Mesodermal cell (in vitro differentiated cells): ENCODE measurements around the gene MKNK2. TPM values are rescaled to one million over a fixed set of nuclear protein-coding genes. Genes with fewer than 3 reads are reported as not detected.
"Not testable (repeated sequence)": the region's sequence is repeated elsewhere in the genome, so short reads cannot be mapped to it uniquely, and the experiment has no call there.

Experiments
- H3K27ac ChIP-seq: 2 replicates; pipeline ENCODE4 v1.7.0; 2013; ENCODE audit warnings: mild to moderate bottlenecking, low read depth, low read length, moderate library complexity; ENCODE audit not compliant: severe bottlenecking
- H3K36me3 ChIP-seq: 2 replicates; pipeline ENCODE4 v1.7.1; 2013; ENCODE audit warnings: mild to moderate bottlenecking, low read length, moderate library complexity; ENCODE audit not compliant: control insufficient read depth, insufficient read depth
- H3K4me1 ChIP-seq: one replicate; pipeline ENCODE4 v1.7.1; 2013; ENCODE audit warnings: mild to moderate bottlenecking, low read length; ENCODE audit not compliant: insufficient read depth, control insufficient read depth, poor library complexity, severe bottlenecking
- H3K4me3 ChIP-seq: 2 replicates; pipeline ENCODE4 v1.7.0; 2013; ENCODE audit warnings: low read length, control low read depth, mild to moderate bottlenecking; ENCODE audit not compliant: insufficient read depth, poor library complexity, severe bottlenecking; ENCODE audit errors: extremely low read depth
- H3K9me3 ChIP-seq: 2 replicates; pipeline ENCODE4 v1.7.1; 2013; ENCODE audit warnings: mild to moderate bottlenecking, low read length, moderate library complexity; ENCODE audit not compliant: control insufficient read depth
- WGBS, 2 experiments: methylation state at CpG; one replicate each; pipeline ENCODE4 v1.1.5; 2013; ENCODE audit warnings: missing lambda C conversion rate in 2 of 2; ENCODE audit not compliant: insufficient coverage in 2 of 2; 5-methylcytosine and 5-hydroxymethylcytosine counted together
- polyA plus RNA-seq, 2 experiments: library from polyadenylated mRNA; stranded (reverse); fragments of 50-300 nt; gene quantifications; one replicate each; pipeline ENCODE4 v1.2.3, GENCODE V29; 2013

The MKNK2 gene
- polyA plus RNA-seq (2013, experiment 1 of 2): 76.9 TPM
- 67.5 TPM for polyA plus RNA-seq (2013, experiment 2 of 2)

DNA sequence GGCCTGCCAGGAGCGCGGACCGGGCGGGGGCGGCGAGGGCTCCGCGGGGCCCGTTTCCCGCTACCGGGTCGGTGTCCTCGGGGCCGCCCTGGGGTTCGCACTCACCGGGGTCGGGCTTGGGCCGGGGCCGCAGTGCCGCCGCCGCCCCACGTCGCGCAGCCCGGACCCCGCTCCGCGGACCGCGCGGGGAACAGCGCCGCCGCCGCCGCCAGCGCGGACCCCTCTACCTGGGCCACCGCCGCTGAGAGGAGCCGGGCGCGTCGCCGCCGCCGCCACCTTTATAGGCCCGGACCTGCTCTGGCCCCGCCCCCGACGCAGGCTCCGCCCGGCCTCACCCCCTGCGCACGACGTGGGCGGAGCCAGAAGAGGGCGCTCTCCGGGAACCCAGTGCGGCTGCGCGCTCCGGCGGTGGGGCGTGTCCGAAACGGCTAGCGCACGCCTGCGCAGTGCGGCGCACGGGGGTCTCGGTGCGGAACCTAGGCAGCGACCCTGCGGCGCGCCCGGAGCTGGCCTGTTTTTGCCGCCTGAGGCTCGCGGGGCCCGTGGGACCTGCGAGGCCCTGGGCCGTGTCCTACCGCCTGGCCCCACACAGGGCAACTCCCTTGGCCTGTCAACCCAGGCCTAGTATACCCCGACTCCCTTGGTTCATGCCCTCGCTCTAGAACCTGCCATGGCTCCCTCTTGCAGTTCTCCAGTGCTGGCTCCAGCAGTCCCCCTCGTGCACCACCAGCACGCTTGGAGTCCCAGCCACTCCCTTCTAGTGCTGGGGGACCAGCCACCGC is at the start of gene MKNK2:
Gene MKNK2 (minus strand): TSS at position 254 of the 782 bp plus-strand sequence. CDS start 393 bp downstream, outside the sequence.
- Histone ChIP-seq H3K27ac (peak within 1 kb of the TSS; percentile 18), H3K9me3 (no peaks in the 10 kb centered on the region), H3K4me3 (peak within 1 kb of the TSS; percentile 89), H3K4me1 (peaks cover 27% of the 10 kb centered on the region), H3K36me3 (peaks cover 30% of the 10 kb centered on the region)
- WGBS, 2 experiments: 3 to 4% methylated on average over 78 to 86 of the region's 93 CpGs

DNA sequence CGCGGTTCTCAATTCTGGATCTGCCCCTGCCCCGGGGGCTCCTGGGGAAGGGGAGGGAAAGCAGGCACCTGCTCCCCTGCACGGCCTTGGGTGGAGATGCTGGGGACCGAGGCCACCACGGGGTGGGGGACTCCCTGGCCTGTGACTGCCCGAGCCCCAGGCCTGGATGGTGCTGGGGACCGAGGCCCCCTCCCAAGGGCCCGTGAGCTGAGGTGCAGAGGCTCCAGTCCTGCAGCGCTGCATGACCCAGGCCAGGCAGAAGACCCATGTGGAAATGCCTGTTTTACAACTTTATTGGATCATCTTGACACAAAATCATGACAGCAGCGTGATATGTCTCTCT is 49.6 kb upstream of the MKNK2 start:
- Histone ChIP-seq H3K4me3 (no peak overlapping the region), H3K36me3 (peaks cover 60% of the 10 kb centered on the region), H3K4me1 (peaks cover 7% of the 10 kb centered on the region), H3K27ac (no peak overlapping the region), H3K9me3 (no peaks in the 10 kb centered on the region)
- WGBS, 2 experiments: 94 to 99% methylated on average over 9 to 11 of the region's 11 CpGs

DNA sequence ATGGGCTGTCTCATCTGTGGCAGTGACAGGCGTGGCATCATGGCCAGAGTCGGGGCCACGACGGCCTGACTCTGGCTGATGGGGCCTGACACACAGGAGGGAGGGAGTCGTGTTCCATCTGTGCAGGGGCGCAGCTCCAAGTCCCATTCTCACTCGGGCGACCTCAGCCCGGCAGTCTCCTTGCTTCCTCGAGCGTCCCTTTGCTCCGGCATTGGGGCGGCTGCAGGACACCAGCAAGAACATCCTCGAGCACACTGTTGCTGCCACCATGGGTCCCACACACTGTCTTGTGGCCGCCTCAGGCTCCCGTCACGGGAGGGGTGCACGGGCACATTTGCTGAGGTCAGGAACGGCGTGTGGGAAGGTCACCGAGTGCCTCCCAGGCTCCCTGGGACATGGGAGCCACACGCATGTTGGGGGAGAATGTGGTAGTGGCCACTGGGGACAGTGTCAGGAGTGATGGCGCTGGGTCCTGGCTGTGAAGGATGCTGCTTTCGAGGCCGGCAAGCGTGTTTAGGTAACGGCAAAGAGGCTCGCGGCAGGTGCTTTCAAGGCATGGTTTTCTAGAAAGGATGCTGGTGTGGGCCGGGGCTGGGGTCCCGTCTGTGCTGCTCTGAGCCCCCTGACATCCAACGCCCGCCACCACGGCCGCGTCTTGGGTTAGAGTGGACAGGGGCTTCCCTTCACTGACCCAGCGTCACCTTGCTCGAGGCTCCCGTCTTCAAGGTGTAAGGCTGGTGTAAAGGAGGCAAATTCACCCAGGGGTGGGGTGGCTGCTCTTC is 49.1 kb upstream of the MKNK2 start:
- H3K4me1 ChIP-seq: peaks cover 7% of the 10 kb centered on the region
- H3K9me3 ChIP-seq: no peaks in the 10 kb centered on the region
- 97% methylated on average over 36 to 39 of the region's 39 CpGs for WGBS, 2 experiments
- H3K4me3 ChIP-seq: no peak overlapping the region
- H3K27ac ChIP-seq: no peak overlapping the region
- peaks cover 55% of the 10 kb centered on the region for H3K36me3 ChIP-seq

DNA sequence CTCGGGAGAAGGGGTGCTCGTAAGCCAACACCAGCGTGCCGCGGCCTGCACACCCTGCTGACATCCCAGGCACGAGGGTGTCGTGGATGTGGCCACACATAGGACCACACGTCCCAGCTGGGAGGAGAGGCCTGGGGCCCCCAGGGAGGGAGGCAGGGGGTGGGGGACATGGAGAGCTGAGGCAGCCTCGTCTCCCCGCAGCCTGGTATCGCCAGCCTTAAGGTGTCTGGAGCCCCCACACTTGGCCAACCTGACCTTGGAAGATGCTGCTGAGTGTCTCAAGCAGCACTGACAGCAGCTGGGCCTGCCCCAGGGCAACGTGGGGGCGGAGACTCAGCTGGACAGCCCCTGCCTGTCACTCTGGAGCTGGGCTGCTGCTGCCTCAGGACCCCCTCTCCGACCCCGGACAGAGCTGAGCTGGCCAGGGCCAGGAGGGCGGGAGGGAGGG is 48.0 kb upstream of the MKNK2 start:
- peaks cover 44% of the 10 kb centered on the region for H3K36me3 ChIP-seq
- no peak overlapping the region for H3K27ac ChIP-seq
- no peak overlapping the region for H3K4me3 ChIP-seq
- H3K9me3 ChIP-seq: no peaks in the 10 kb centered on the region
- H3K4me1 ChIP-seq: peaks cover 16% of the 10 kb centered on the region
- WGBS, 2 experiments: 88 to 94% methylated on average over 13 to 14 of the region's 16 CpGs

DNA sequence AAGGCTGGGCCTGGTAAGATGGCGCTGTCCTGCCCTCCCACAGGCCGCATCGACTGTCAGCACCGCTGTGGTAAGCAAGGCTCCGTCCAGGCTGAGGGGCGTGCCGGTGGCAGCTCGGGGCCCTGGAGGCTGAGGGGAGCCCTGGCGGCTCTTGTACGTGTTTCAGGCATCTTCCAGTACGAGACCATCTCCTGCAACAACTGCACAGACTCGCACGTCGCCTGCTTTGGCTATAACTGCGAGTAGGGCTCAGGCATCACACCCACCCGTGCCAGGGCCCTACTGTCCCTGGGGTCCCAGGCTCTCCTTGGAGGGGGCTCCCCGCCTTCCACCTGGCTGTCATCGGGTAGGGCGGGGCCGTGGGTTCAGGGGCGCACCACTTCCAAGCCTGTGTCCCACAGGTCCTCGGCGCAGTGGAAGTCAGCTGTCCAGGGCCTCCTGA is 46.9 kb upstream of the MKNK2 start:
- Histone ChIP-seq H3K36me3 (peaks cover 40% of the 10 kb centered on the region), H3K9me3 (no peaks in the 10 kb centered on the region), H3K4me1 (peaks cover 17% of the 10 kb centered on the region), H3K4me3 (no peak overlapping the region), H3K27ac (no peak overlapping the region)
- 92 to 93% methylated on average over 23 of the region's 23 CpGs for WGBS, 2 experiments

DNA sequence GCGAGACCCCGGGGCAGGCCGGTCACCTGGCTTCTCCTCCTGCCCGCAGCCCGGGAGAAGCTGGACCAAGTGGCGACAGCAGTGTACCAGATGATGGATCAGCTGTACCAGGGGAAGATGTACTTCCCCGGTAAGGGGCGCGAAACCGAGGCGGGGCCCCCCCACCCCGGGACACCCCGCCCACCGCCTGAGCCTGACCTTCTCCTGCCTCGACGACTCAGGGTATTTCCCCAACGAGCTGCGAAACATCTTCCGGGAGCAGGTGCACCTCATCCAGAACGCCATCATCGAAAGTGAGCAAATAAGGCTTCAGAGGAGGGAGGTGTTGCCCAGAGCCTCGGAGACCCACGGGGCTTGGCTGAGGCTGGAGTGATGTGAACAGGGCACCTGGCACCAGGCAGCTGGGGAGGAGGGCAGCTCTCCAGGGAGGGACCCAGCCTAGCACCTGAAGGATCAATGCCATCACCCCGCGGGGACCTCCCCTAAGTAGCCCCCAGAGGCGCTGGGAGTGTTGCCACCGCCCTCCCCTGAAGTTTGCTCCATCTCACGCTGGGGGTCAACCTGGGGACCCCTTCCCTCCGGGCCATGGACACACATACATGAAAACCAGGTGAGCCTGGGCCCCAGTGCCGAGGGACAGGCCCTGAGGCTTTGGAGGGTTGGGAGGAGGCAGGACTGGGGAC is 46.3 kb upstream of the MKNK2 start:
- 43 to 49% methylated on average over 28 to 29 of the region's 30 CpGs for WGBS, 2 experiments
- peak overlapping the region; percentile 59 for H3K27ac ChIP-seq

DNA sequence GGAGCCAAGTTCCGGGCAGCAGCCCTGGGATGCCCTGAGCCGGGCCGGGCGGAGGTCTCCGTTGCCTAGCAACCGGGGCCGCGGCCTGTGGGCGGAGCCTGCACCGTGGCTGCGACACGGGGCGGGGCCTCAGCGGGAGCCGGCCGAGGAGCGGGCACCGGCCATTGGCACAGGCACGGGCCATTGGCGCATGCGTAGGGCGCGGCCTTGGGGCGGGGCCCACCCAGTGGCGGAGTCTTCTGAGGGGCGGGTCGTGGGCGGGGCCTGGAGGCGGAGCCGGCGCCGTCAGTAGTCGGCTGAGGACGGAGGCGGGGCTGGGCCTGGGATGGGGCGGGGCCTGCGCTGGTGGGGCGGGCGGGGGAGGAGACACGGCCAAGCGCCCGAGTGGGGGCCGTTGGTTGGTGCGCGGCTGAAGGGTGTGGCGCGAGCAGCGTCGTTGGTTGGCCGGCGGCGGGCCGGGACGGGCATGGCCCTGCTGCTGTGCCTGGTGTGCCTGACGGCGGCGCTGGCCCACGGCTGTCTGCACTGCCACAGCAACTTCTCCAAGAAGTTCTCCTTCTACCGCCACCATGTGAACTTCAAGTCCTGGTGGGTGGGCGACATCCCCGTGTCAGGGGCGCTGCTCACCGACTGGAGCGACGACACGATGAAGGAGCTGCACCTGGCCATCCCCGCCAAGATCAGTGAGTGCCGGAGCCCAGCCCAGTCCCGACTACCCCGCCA is 45.6 kb upstream of the MKNK2 start, which contains the start of gene IZUMO4:
Gene IZUMO4 (plus strand): TSS at position 436 of the 723 bp plus-strand sequence. CDS start 31 bp downstream, at position 467.
- no peaks in the 10 kb centered on the region for H3K9me3 ChIP-seq
- 1 to 2% methylated on average over 32 to 46 of the region's 70 CpGs for WGBS, 2 experiments
- peaks cover 38% of the 10 kb centered on the region for H3K36me3 ChIP-seq
- H3K27ac ChIP-seq: peak within 1 kb of the TSS; percentile 94
- H3K4me1 ChIP-seq: peaks cover 17% of the 10 kb centered on the region
- H3K4me3 ChIP-seq: peak within 1 kb of the TSS; percentile 82

More for the DNA sequence above, 46.3 kb upstream of the MKNK2 start:
- H3K4me1 ChIP-seq: peaks cover 17% of the 10 kb centered on the region
- H3K4me3 ChIP-seq: peak overlapping the region; percentile 21
- no peaks in the 10 kb centered on the region for H3K9me3 ChIP-seq
- peaks cover 42% of the 10 kb centered on the region for H3K36me3 ChIP-seq

DNA sequence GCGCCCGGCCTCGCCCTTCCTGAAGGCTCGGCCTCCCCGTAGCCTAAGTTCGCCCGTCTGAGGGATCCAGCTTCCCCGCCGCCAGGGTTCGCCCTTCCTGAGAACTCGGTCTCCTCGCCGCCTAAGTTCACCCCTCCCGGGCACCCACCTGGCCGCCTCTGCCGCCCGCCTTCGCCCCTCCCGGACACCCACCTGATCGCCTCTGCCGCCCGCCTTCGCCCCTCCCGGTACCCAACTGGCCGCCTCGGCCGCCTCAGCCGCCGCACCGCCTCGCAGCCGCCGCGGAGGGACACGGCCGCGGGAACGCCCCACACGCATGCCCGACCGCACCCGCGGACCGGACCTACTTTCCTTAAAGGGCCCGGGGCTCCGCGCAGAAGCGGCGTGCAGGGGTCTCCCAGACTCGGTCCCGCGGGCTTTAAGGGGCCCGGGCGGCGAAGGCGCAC is 45.0 kb upstream of the MKNK2 start, which contains the start of gene MOB3A:
Gene MOB3A (minus strand): TSS at position 293 of the 446 bp plus-strand sequence. CDS start 17,766 bp downstream, outside the sequence.
- H3K9me3 ChIP-seq: no peaks in the 10 kb centered on the region
- peak within 1 kb of the TSS; percentile 94 for H3K27ac ChIP-seq
- H3K4me1 ChIP-seq: peaks cover 17% of the 10 kb centered on the region
- WGBS, 2 experiments: 0 to 2% methylated on average over 39 to 41 of the region's 56 CpGs
- peak within 1 kb of the TSS; percentile 82 for H3K4me3 ChIP-seq
- H3K36me3 ChIP-seq: peaks cover 32% of the 10 kb centered on the region

DNA sequence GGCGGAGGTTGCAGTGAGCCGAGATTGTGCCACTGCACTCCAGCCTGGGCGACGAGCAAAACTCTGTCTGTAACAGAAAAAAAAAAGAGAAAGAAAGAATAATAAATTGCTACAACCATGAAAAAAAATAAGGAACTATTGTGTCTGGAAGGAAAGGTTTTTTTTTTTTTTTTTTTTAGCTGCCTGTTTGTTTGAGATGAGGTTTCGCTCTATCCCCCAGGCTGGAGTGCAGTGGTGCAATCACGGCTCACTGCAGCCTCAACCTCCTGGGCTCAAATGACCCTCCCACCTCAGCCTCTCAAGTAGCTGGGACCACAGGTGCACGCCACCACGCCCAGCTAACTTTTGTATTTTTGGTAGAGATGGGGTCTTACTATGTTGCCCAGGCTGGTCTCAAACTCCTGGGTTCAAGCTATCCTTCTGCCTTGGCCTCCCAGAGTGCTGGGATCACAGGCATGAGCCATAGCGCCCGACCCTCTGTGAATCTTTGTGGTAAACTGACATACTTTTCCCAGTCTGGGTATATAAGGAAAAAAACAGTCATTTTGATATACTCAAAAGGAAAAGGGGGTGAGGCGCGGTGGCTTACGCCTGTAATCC is 41.0 kb upstream of the MKNK2 start:
- not testable (repeated sequence) for H3K9me3 ChIP-seq, H3K27ac ChIP-seq, H3K4me3 ChIP-seq
- peaks cover 29% of the 10 kb centered on the region for H3K36me3 ChIP-seq
- 97 to 100% methylated on average over 3 to 7 of the region's 13 CpGs for WGBS, 2 experiments
- H3K4me1 ChIP-seq: peaks cover 30% of the 10 kb centered on the region
